Activated CD4-positive, alpha-beta T cell treated with anti-CD3 and anti-CD28 coated beads for 48 hours (primary cell): ENCODE data around the gene ERCC6L.
A peak's percentile ranks its signal among the peaks of the same experiment; 100 is the strongest.

Experiments used
- DNase-seq: peaks from one replicate; pipeline ENCODE4 v3.0.0-alpha.2; 2020

Gene ERCC6L

GRCh38 chrX:72238721-72239475 lies at the start of gene ERCC6L:
TSS of gene ERCC6L (minus strand) at chrX:72239027. CDS start at chrX:72238911, 116 bp downstream.
- DNase-seq = peak; percentile 89

- no peak for DNase-seq
These were observed 43.5 kb upstream of the ERCC6L start for GRCh38 chrX:72282302-72282701.

- DNase-seq = no peak
These were observed 41.6 kb upstream of the ERCC6L start for GRCh38 chrX:72280321-72280845.

DNA sequence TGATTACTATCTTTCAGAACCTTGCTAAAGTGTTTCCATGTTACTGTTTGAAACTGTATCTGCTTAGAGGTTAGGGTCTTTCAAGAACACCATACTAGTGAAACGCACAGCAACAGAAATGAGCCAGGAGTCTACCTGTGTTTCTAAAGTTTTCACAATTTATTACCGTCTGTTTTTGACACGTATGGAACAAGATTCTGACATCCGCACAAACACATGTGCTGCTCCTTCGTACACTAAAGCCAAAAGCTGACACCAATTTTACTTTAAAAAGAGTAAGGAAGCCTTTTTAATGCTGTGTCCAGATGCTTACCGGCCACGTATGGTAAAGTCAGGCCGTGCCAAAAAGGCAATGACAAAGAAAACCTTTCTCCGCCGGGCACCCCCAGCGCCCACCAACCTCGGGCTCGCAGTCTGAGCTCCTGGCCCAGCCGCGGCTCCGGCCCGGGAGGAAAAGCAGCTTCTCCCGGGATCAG lies 37.7 kb upstream of the ERCC6L start:
- DNase-seq = no peak

DNA sequence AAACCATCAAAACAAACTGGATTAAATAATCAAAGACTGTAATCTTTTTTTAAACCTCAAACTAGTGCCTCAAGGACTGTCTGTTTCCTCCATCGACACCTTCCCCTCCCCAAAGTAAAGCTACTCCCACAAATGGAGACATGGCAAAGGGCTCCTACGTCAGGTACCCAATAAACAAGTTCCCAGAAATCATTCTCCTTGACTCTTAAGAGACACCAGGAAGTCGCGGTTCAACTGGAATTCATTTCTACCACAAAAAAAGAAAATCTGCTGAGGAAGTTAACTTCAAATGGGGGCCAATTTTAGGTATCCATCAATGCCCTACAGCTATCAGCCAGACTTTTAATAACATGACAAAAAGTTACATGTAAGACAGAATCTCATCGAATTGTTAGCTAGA lies 35.7 kb upstream of the ERCC6L start:
- DNase-seq = no peak

DNA sequence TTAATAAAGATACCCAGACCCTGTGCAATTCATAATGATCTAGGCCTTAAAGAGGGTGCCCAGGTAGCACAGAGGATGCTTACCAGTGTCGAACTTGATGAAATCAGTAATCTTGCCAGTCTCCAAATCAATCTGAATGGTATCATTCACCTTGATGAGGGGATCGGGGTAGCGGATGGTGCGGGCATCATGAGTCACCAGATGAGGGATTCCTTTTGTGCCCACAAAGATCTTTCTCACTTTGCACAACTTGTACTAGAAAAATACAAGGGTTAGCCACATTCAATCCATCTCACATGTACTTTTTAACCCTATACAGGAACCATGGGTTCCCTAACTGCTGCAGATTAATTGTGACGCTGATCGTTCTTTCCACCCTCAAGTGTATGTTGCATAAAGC lies 34.9 kb upstream of the ERCC6L start:
- peak; percentile 30 for DNase-seq

DNA sequence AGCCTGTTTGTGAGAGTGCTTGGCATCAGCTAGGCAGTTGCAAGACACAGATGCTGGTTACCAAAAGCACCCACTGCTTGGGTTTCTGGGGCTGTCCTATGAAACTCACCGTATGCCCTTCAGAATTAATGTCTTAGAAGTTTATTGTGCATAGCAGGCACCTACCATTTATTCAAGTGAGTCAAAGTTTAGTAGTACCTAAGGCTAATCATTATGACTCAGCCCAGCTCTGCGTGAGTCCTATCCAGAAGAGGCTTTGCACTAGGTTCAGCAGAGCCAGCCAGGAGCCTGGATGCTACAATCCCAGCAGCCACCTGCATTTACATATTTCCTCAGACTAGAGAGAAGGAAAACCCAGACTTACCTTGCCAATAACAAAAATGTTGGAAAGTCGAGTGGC lies 34.0 kb upstream of the ERCC6L start:
- peak; percentile 24 for DNase-seq

GRCh38 chrX:72271812-72272211 lies 33.0 kb upstream of the ERCC6L start:
- no peak for DNase-seq

DNA sequence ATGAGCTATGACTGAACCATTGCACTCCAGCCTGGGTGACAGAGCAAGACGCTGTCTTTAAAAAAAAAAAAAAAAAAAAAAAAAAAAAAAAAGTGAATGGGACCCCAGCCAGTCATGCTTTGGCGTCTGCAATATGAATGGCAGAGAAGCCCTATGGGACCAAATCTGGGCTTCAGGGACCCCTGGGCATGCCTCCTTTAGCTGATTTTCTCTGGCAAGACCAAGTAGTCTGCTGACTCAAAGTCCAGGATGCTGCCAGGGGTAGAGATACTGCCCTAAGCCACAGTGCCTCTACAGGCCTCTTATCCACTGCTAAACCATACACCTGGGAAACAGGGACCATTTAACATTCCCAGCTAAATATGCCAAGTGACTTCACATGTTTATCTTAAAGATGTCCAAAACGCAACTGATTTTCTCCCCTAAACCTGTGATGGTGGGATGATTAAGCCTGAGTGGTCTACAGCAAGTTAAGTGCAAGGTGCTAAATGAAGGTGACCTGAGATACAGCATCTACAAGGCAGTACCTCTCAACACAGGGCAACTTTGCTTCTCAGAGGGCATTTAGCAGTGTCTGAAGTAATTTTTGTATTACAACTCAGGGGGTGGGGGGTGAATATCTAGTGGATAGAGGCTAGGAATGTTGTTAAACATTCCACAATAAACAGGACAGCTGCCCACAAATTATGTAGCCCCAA lies 32.4 kb upstream of the ERCC6L start:
- DNase-seq = no peak

DNA sequence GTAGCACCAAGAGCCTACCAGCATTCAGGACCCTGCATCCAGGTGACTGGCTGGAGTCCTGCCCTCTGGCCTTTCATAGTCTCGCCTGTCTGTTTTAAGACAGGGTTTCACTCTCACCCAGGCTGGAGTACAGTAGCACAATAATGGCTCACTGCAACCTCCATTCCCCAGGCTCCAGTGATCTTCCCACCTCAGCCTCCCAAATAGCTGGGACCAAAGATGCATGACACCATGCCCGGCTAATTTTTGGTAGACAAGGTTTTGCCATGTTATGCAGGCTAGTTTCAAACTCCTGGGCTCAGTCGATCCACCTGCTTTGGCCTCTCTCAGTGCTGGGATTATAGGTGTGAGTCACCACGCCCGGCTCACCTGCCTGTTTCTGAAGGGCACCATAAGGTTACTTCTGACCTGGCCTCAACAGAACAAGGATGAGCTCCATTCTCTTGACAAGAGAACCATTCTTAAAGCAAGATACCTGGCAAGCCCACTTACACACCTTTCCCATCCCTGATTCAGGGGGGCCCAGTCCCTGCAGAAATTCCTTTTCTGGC lies 31.6 kb upstream of the ERCC6L start:
- no peak for DNase-seq

GRCh38 chrX:72269671-72270251 lies 30.9 kb upstream of the ERCC6L start:
- DNase-seq = peak; percentile 41

- DNase-seq = no peak
These were observed 30.0 kb upstream of the ERCC6L start for GRCh38 chrX:72268597-72269365.

GRCh38 chrX:72265263-72265662 lies 26.4 kb upstream of the ERCC6L start:
- no peak for DNase-seq

- DNase-seq = no peak
These were observed 23.2 kb upstream of the ERCC6L start for GRCh38 chrX:72262077-72262476.

DNA sequence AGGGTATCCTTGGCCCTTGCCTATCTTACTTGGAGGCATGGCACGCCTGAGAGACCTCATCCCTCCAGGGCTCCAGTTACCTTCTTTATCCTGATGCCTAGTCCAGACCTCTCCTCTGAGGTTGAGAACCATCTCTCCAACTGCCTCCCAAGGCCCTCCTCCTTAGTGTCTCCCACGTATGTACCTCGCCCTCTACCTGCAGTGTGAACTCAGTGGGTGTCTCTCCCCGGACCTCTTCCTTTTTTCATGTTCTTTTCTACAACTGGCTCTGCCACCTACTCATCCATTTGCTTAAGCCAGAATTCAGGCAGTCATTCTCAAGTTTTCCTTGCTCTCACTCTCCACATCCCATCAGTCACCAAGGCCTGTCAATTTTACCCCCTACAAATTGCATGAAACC lies 21.6 kb upstream of the ERCC6L start:
- no peak for DNase-seq

DNA sequence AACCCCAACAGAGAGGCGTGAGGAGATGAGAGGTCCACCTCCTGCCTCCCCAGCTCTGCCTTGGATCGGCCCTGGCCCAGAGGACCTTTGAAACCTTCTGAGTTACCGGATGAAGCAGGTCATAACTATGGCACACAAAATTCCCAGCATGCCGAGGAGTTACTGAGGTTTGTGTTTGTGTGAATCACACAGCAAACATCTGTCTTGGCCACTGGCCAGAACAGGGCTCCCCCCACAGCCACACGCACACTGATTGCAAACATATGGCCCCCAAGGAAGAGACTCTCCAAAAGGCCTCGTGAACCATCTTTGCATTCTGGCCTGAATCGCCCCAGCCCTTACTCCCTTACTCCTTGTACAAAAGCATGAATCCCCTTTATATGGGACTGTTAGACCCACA lies 19.3 kb upstream of the ERCC6L start:
- DNase-seq = no peak

DNA sequence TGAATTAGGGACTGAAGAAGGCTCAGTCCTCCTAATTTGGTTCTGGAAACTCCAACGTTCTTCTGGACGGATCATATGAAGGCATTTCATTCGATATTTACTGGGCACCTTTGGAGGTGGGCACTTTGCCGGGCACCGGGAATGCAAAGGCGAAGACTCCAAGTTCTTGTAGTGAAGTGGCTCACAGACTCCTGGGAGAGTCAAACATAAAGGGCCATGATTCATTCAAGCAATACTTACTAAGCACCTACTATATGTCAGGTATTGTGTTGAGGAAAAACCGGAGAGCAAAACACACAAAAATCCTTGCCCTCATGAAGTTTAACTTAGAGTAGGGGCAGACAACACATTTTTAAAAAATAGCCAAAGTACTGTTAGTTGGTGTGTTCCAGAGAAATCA lies 17.0 kb upstream of the ERCC6L start:
- DNase-seq = no peak

DNA sequence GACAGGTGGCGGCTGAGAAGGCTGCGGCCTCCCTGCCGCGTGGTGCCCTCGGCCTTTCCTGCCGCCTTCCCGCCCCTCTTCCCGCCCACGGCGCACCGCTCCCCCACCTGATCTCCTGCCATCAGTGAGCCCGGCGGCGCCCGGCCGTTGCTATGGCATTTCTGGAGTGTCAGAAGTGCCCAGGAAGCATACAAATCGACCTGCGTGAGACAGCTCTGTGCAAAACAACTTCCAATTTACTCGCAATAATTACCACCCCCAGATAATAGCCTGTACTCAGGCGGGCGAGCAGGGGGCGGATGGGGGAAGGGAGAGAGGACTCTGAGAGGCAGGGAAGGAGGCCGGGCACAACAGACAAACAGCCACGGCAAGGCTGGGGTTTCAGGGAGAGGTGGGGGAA lies 16.6 kb upstream of the ERCC6L start:
- no peak for DNase-seq

- DNase-seq = no peak
These were observed 16.0 kb upstream of the ERCC6L start for GRCh38 chrX:72254816-72255215.

- DNase-seq = no peak
These were observed 14.9 kb upstream of the ERCC6L start for GRCh38 chrX:72253686-72254085.

DNA sequence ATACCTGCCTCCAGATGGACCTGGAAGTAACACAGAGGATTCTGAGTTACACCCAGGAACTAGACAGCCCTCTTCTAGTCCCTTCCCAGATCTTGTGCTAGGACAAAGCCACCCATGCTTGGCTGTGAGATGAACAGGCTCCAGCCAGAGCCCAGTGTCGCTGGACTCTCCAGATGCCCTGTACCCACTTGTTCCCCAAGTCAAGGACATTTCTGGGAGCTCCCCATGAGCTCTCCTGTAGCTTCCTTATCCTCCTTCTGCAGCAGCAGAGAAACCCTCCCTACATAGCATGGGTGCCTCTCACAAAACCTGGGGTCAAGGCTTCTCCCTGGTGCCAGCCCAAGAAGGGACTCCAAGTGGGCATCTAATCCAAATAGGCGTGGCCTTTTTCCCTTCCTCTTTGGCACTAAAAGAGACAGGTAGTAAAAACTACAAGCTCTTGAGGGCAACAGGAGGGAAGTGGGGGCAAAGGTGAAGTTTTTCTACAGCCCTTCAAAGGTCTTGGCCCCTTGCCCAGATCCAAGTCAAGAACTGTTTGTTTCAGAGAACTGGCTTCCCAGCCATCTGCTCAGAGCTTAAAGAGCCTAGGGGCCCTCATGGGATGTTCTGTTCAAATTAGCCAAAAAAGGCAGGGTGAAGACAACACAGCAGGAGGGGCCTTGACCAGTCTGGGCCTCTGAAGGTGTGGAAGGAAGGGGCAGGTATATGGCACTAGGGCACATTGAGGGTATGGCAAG lies 8.5 kb upstream of the ERCC6L start:
- DNase-seq = no peak
